Muscle of leg (tissue), 11 donors: Measurements from ENCODE around the gene AKAP7. TPM values are rescaled to one million over a fixed set of nuclear protein-coding genes. Genes with fewer than 3 reads are reported as not detected.
"Not testable (repeated sequence)": the region's sequence is repeated elsewhere in the genome, so short reads cannot be mapped to it uniquely, and the experiment has no call there.

ENCODE experiments used
- DNase-seq: peaks from one replicate; pipeline ENCODE4 v3.0.0; 2013
- H3K27ac ChIP-seq: one replicate; pipeline ENCODE4 v1.5.1; 2013; ENCODE audit warnings: mild to moderate bottlenecking, low read length, control low read depth
- H3K27me3 ChIP-seq: one replicate; pipeline ENCODE4 v1.6.1; 2013; ENCODE audit warnings: low read length; ENCODE audit not compliant: control insufficient read depth, insufficient read depth
- H3K36me3 ChIP-seq: one replicate; pipeline ENCODE4 v1.6.1; 2013; ENCODE audit warnings: low read length; ENCODE audit not compliant: control insufficient read depth, insufficient read depth
- H3K4me1 ChIP-seq: one replicate; pipeline ENCODE4 v1.6.1; 2013; ENCODE audit warnings: low read length; ENCODE audit not compliant: control insufficient read depth, insufficient read depth
- H3K4me3 ChIP-seq: one replicate; pipeline ENCODE4 v1.5.1; 2013; ENCODE audit warnings: low read length, control low read depth
- H3K9me3 ChIP-seq: replicated peaks from 2 replicates; pipeline ENCODE4 v1.6.1; 2013; ENCODE audit warnings: low read depth, low read length; ENCODE audit not compliant: control insufficient read depth
- WGBS: methylation state at CpG from one replicate; pipeline ENCODE4 v1.1.5; 2013; ENCODE audit warnings: missing lambda C conversion rate; ENCODE audit not compliant: insufficient coverage; 5-methylcytosine and 5-hydroxymethylcytosine counted together
- polyA plus RNA-seq, 8 donors: library from polyadenylated mRNA; unstranded; fragments of 120-200 nt; gene quantifications; one replicate each; pipeline versions ENCODE4 v1.2.1 to v1.2.3, GENCODE V29; 2013; ENCODE audit warnings: inconsistent platforms in 1 of 8, low replicate concordance in 1 of 8; ENCODE audit not compliant: insufficient read length in 8 of 8, insufficient read depth in 1 of 8
- total RNA-seq: library from RNA; stranded (reverse); fragments of 120-200 nt; gene quantifications from one replicate; pipeline ENCODE4 v1.2.4, GENCODE V29; 2013

Gene AKAP7
- total and polyA plus RNA-seq, 9 donors = 11.0 to 17.5 (median 15.4) TPM

- Histone ChIP-seq H3K27me3 (no peaks in the 10 kb centered on the region), H3K36me3 (no peaks in the 10 kb centered on the region), H3K4me3 (no peak overlapping the region), H3K4me1 (no peaks in the 10 kb centered on the region), H3K9me3 (no peaks in the 10 kb centered on the region), H3K27ac (no peak overlapping the region)
- DNase-seq = no peak
- WGBS = no CpG with 5 or more reads among the region's 4 CpGs
Observed at GRCh38 chr6:131244942-131245341, 109.7 kb downstream of the AKAP7 start.

- 0% methylated on average over 3 of the region's 9 CpGs for WGBS
- H3K27me3 ChIP-seq = no peaks in the 10 kb centered on the region
- peak; percentile 92 for DNase-seq
- H3K4me1 ChIP-seq = peaks cover 4% of the 10 kb centered on the region
- H3K4me3 ChIP-seq = peak overlapping the region; percentile 40
- no peaks in the 10 kb centered on the region for H3K36me3 ChIP-seq
- H3K9me3 ChIP-seq = no peaks in the 10 kb centered on the region
- peak overlapping the region; percentile 74 for H3K27ac ChIP-seq
Observed at GRCh38 chr6:131250122-131250521, 114.9 kb downstream of the AKAP7 start.

- H3K9me3 ChIP-seq = no peaks in the 10 kb centered on the region
- peak overlapping the region; percentile 40 for H3K4me3 ChIP-seq
- H3K27me3 ChIP-seq = no peaks in the 10 kb centered on the region
- DNase-seq = peak; percentile 19
- peak overlapping the region; percentile 74 for H3K27ac ChIP-seq
- peaks cover 4% of the 10 kb centered on the region for H3K4me1 ChIP-seq
- no CpG with 5 or more reads among the region's 3 CpGs for WGBS
- no peaks in the 10 kb centered on the region for H3K36me3 ChIP-seq
Observed at GRCh38 chr6:131250936-131251335, 115.7 kb downstream of the AKAP7 start.

- H3K9me3 ChIP-seq = no peaks in the 10 kb centered on the region
- peaks cover 4% of the 10 kb centered on the region for H3K4me1 ChIP-seq
- peak overlapping the region; percentile 40 for H3K4me3 ChIP-seq
- peak; percentile 52 for DNase-seq
- no CpG with 5 or more reads among the region's 3 CpGs for WGBS
- H3K36me3 ChIP-seq = no peaks in the 10 kb centered on the region
- H3K27me3 ChIP-seq = no peaks in the 10 kb centered on the region
- H3K27ac ChIP-seq = peak overlapping the region; percentile 38
Observed at GRCh38 chr6:131251590-131252199, 116.4 kb downstream of the AKAP7 start.

GRCh38 chr6:131255434-131255833 is 120.2 kb downstream of the AKAP7 start:
- Histone ChIP-seq H3K36me3 (no peaks in the 10 kb centered on the region), H3K9me3 (no peaks in the 10 kb centered on the region), H3K4me3 (no peak overlapping the region), H3K4me1 (peaks cover 2% of the 10 kb centered on the region), H3K27ac (no peak overlapping the region), H3K27me3 (no peaks in the 10 kb centered on the region)
- peak; percentile 14 for DNase-seq

- 20% methylated on average over 1 of the region's 2 CpGs for WGBS
- no peaks in the 10 kb centered on the region for H3K36me3 ChIP-seq
- DNase-seq = no peak
- H3K4me1 ChIP-seq = peaks cover 2% of the 10 kb centered on the region
- H3K4me3 ChIP-seq = no peak overlapping the region
- no peaks in the 10 kb centered on the region for H3K9me3 ChIP-seq
- H3K27ac ChIP-seq = no peak overlapping the region
- H3K27me3 ChIP-seq = no peaks in the 10 kb centered on the region
Observed at GRCh38 chr6:131255911-131256310, 120.6 kb downstream of the AKAP7 start.

- WGBS = 75% methylated on average over 2 of the region's 2 CpGs
- Histone ChIP-seq H3K9me3 (no peaks in the 10 kb centered on the region), H3K4me1 (peaks cover 2% of the 10 kb centered on the region), H3K27me3 (no peaks in the 10 kb centered on the region), H3K36me3 (no peaks in the 10 kb centered on the region), H3K27ac (no peak overlapping the region), H3K4me3 (no peak overlapping the region)
- no peak for DNase-seq
Observed at GRCh38 chr6:131257104-131257503, 121.8 kb downstream of the AKAP7 start.

GRCh38 chr6:131258010-131258652 is 122.9 kb downstream of the AKAP7 start:
- Histone ChIP-seq H3K4me1 (no peaks in the 10 kb centered on the region), H3K27me3 (no peaks in the 10 kb centered on the region), H3K9me3 (no peaks in the 10 kb centered on the region), H3K36me3 (no peaks in the 10 kb centered on the region), H3K27ac (no peak overlapping the region), H3K4me3 (no peak overlapping the region)
- WGBS = no CpG with 5 or more reads among the region's 2 CpGs
- no peak for DNase-seq

GRCh38 chr6:131258816-131259476 is 123.7 kb downstream of the AKAP7 start:
- Histone ChIP-seq H3K4me1 (no peaks in the 10 kb centered on the region), H3K27me3 (no peaks in the 10 kb centered on the region), H3K36me3 (no peaks in the 10 kb centered on the region), H3K4me3 (no peak overlapping the region), H3K9me3 (no peaks in the 10 kb centered on the region), H3K27ac (no peak overlapping the region)
- DNase-seq = no peak
- 37% methylated on average over 2 of the region's 4 CpGs for WGBS

GRCh38 chr6:131260960-131261359 is 125.7 kb downstream of the AKAP7 start:
- not testable (repeated sequence) for H3K4me1 ChIP-seq, H3K36me3 ChIP-seq, H3K4me3 ChIP-seq, H3K9me3 ChIP-seq, DNase-seq, H3K27ac ChIP-seq, H3K27me3 ChIP-seq
- WGBS = no CpG with 5 or more reads among the region's 6 CpGs
